ENCODE results near the gene TMEM126B. TPM values are rescaled to one million over a fixed set of nuclear protein-coding genes. Genes with fewer than 3 reads are reported as not detected.

The TMEM126B gene
- total RNA-seq, 6 experiments from 2014 or later: 14.3 to 28.5 (median 22.3) TPM

- intact Hi-C loops (cut with DNase I): no loop called here
- ATAC-seq (peak in 3 of 4 donors; percentile 58 to 72 (median 69)), DNase-seq (peak; percentile 59 to 74 (median 71))
- Histone ChIP-seq H3K27ac (no peak overlapping the region), H3K4me1 (no peaks in the 10 kb centered on the region), H3K36me3 (no peaks in the 10 kb centered on the region), H3K27me3 (no peaks in the 10 kb centered on the region), H3K9me3 (no peaks in the 10 kb centered on the region), H3K4me3 (no peak overlapping the region)
- WGBS (ENCODE audit: insufficient coverage, low coverage, low lambda C conversion rate, missing lambda C conversion rate): 37% methylated on average over 6 of the region's 6 CpGs
- no peak for TF ChIP-seq POLR2A (IDR thresholded peaks at IDR 0.05)
- TF ChIP-seq CTCF (IDR thresholded peaks at IDR 0.05): no peak
These were observed 8.9 kb upstream of the TMEM126B start for GRCh38 chr11:85619499-85619898.

- DNase-seq (no peak), ATAC-seq (no peak)
- no peaks in the 10 kb centered on the region for H3K4me1 ChIP-seq
- no peaks in the 10 kb centered on the region for H3K36me3 ChIP-seq
- no peaks in the 10 kb centered on the region for H3K9me3 ChIP-seq
- intact Hi-C loops (cut with DNase I): no loop called here
- no peak overlapping the region for H3K27ac ChIP-seq
- H3K4me3 ChIP-seq: no peak overlapping the region
- WGBS (ENCODE audit: insufficient coverage, low coverage, low lambda C conversion rate, missing lambda C conversion rate): 42% methylated on average over 3 of the region's 3 CpGs
- TF ChIP-seq POLR2A (IDR thresholded peaks at IDR 0.05) (no peak), CTCF (IDR thresholded peaks at IDR 0.05) (no peak)
- no peaks in the 10 kb centered on the region for H3K27me3 ChIP-seq
These were observed 8.1 kb upstream of the TMEM126B start for GRCh38 chr11:85620256-85620655.

GRCh38 chr11:85626496-85626895, 1.9 kb upstream of the TMEM126B start:
- 20% methylated on average over 2 of the region's 2 CpGs for WGBS (ENCODE audit: insufficient coverage, low coverage, low lambda C conversion rate, missing lambda C conversion rate)
- Histone ChIP-seq H3K9me3 (no peaks in the 10 kb centered on the region), H3K27me3 (no peaks in the 10 kb centered on the region), H3K4me1 (peaks cover 0 to 20% (median 0%) of the 10 kb centered on the region in 4 donors), H3K27ac (peak overlapping the region; percentile 76 to 84 (median 78)), H3K36me3 (no peaks in the 10 kb centered on the region), H3K4me3 (peak overlapping the region; percentile 63 to 75 (median 66))
- ATAC-seq (peak in 2 of 4 donors; percentile 4 to 9), DNase-seq (peak in 2 of 3 donors; percentile 29 to 77)
- no peak for TF ChIP-seq POLR2A (IDR thresholded peaks at IDR 0.05)
- TF ChIP-seq CTCF (IDR thresholded peaks at IDR 0.05): no peak
- intact Hi-C loops (cut with DNase I): no loop called here

- no peak for DNase-seq
- TF ChIP-seq POLR2A (IDR thresholded peaks at IDR 0.05): no peak
- no peak for TF ChIP-seq CTCF (IDR thresholded peaks at IDR 0.05)
These were observed 928 bp upstream of the TMEM126B start, which contains the start of gene DLG2 for GRCh38 chr11:85627332-85627997. Gene DLG2, minus strand, starts transcription at chr11:85627344.

More at GRCh38 chr11:85627332-85627997, 928 bp upstream of the TMEM126B start, which contains the start of gene DLG2:
- intact Hi-C loops (cut with DNase I): no loop called here
- H3K36me3 ChIP-seq: no peaks in the 10 kb centered on the region
- peaks cover 0 to 20% (median 0%) of the 10 kb centered on the region in 4 donors for H3K4me1 ChIP-seq
- peak; percentile 10 to 49 (median 35) for ATAC-seq
- H3K27ac ChIP-seq: peak within 1 kb of the TSS; percentile 76 to 84 (median 78)
- H3K4me3 ChIP-seq: peak within 1 kb of the TSS; percentile 63 to 75 (median 66)
- H3K9me3 ChIP-seq: no peaks in the 10 kb centered on the region
- H3K27me3 ChIP-seq: no peaks in the 10 kb centered on the region
- WGBS (ENCODE audit: insufficient coverage, low coverage, low lambda C conversion rate, missing lambda C conversion rate): 0% methylated on average over 23 of the region's 23 CpGs
